ENCODE measurements around the gene ERVK3-1. TPM values are rescaled to one million over a fixed set of nuclear protein-coding genes. Genes with fewer than 3 reads are reported as not detected.
A peak's percentile ranks its signal among the peaks of the same experiment; 100 is the strongest.
"Not testable (repeated sequence)": the region's sequence is repeated elsewhere in the genome, so short reads cannot be mapped to it uniquely, and the experiment has no call there.

ERVK3-1 gene
- total RNA-seq, 1 experiment from 2014 or later, result 48.0 TPM

DNA sequence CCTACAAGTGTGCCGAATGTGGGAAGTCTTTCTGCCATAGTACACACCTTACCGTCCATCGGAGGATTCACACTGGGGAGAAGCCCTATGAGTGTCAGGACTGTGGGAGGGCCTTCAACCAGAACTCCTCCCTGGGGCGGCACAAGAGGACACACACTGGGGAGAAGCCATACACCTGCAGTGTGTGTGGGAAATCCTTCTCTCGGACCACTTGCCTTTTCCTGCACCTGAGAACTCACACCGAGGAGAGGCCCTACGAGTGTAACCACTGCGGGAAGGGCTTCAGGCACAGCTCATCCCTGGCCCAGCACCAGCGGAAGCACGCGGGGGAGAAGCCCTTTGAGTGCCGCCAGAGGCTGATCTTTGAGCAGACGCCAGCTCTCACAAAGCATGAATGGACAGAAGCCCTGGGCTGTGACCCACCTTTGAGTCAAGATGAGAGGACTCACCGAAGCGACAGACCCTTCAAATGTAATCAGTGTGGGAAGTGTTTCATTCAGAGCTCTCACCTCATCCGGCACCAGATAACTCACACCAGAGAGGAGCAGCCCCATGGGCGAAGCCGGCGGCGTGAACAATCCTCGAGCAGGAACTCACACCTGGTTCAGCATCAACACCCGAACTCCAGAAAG lies 10.3 kb upstream of the ERVK3-1 start:
- in situ Hi-C loops (cut with HindIII; ENCODE audit: low pct_unique_long_range_greater_than_20kb, low sequenced_read_pairs), result no loop called here

DNA sequence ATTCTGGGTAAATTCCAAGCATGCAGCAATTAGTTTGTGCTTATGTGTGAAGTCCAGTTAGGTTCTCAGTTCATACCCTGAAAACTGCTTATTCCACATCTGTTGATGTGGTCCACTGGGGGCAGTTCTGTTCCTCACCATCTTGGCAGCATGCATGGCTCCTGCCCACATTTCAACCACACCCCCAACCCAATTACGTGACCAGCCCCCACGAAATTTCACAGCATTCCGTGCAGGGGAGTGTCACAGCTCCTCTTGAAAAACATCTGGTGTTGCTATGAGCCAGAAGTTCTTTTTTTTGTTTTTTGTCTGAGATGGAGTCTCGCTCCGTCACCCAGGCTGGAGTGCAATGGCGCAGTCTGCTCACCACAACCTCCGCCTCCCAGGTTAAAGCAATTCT lies 9.1 kb upstream of the ERVK3-1 start:
- no peak for DNase-seq (ENCODE audit: low read depth, low spot score)
- in situ Hi-C loops (cut with HindIII; ENCODE audit: low pct_unique_long_range_greater_than_20kb, low sequenced_read_pairs), result no loop called here

More for the DNA sequence above, 10.3 kb upstream of the ERVK3-1 start:
- no peak for DNase-seq (ENCODE audit: low read depth, low spot score)

DNA sequence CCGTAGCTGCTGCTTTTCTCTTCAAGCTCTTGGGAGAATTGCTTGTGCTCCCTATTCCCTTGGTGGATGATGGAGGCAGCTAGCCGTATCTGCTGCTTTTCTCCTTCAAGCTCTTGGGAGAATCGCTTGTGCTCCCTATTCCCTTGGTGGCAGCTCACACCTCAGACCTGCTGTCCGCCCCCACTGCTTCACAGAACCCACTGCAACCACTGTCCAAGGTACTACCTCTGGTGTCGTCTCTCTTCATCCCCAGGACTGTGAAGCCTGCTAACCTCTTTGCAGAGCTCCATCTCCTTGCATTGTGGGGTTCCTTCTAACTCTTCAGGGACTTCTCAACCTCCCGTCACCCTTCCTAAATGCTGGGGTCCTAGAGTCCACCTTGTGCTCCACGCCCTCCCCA lies 4.6 kb upstream of the ERVK3-1 start:
- DNase-seq (ENCODE audit: low read depth, low spot score), result no peak
- in situ Hi-C loops (cut with HindIII; ENCODE audit: low pct_unique_long_range_greater_than_20kb, low sequenced_read_pairs), result no loop called here

DNA sequence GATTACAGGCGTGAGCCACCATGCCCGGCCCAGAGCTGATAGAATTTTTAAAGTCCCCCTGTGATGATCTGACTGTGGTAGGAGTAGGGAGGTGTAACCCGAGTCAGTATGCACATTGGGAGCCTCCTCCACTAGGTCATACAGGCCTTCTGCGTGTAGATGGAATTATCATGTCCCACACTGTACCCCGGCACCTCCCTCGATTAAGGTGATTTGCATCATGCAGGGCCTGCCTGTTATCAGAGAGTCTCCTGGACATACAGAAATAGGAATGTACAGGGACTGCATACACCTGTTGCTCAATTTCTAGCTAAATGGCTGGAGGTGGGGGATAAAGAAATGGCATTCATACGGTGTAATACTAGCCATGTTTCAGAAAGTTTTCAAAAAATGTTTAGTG lies 922 bp upstream of the ERVK3-1 start:
- DNase-seq (ENCODE audit: low read depth, low spot score), result no peak
- in situ Hi-C loops (cut with HindIII; ENCODE audit: low pct_unique_long_range_greater_than_20kb, low sequenced_read_pairs), result no loop called here

DNA sequence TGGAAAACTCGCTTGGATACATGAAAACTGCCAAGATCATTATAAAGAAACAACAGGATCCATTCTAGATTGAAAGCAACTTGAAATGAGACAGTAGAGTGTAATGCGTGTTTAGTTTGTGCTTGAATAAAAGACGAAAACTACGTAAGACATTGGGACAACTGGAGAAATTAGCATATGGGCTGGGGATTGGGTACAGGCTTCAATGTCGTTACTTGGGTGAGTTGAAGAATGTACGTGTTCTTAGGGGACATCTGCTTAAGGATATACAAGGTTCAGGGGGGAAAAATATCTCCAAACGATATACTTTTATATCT lies 471 bp upstream of the ERVK3-1 start:
- DNase-seq (ENCODE audit: low read depth, low spot score), result no peak
- in situ Hi-C loops (cut with HindIII; ENCODE audit: low pct_unique_long_range_greater_than_20kb, low sequenced_read_pairs), result no loop called here

DNA sequence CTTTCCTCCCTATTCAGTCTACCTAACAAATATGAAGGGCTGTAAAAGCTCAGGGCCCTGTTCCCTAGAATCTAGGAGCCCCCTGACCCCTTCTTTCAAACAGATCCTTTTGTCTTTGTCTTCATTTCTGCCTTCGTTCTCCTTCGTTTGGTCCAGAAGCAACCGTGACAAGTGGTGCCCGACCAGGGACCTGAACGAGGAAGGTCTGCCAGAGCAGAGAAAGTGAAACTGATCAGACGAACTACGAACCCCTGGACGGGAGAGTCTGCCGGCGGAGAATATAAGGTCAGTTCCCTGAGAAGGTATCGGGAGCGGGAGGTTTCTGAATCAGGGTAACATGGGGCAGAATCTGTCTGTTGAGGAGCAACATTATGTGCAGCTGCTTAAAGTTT lies 751 bp downstream of the ERVK3-1 start:
- in situ Hi-C loops (cut with HindIII; ENCODE audit: low pct_unique_long_range_greater_than_20kb, low sequenced_read_pairs), result no loop called here
- no peak for DNase-seq (ENCODE audit: low read depth, low spot score)

DNA sequence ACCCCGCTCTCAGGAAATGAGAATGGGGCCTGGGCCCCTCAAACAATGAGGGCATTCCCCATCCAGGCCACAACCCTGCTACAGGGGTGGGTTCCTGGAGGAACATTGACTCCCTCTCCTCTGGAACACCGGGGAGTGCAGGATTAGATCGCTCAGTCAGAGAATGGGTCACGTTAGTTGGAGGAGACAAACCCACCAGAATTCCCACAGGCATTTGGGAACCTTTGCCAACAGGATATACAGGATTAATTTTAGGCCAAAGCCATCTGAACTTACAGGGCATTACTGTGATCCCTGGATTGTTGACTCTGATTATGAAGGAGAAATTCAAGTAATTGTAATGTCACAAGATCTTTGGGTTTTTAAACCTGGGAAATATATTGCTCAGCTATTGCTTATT lies 2.6 kb downstream of the ERVK3-1 start:
- DNase-seq (ENCODE audit: low read depth, low spot score), result no peak
- in situ Hi-C loops (cut with HindIII; ENCODE audit: low pct_unique_long_range_greater_than_20kb, low sequenced_read_pairs), result no loop called here

DNA sequence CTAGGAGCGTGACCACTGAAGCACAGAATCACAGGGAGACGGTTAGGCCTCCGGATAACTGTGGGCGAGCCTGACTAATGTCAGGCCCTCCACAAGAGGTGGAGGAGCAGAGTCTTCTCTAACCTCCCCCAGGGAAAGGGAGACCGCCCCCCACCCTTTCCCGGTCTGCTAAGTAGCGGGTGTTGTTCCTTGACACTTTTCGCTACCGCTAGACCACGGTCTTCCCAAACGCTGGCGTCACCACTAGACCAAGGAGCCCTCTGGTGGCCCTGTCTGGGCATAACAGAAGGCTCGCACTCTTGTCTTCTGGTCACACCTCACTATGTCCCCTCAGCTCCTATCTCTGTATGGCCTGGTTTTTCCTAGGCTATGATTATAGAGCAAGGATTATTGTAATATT lies 5.5 kb downstream of the ERVK3-1 start:
- DNase-seq (ENCODE audit: low read depth, low spot score); in situ Hi-C loops (cut with HindIII; ENCODE audit: low pct_unique_long_range_greater_than_20kb, low sequenced_read_pairs): not testable (repeated sequence)

DNA sequence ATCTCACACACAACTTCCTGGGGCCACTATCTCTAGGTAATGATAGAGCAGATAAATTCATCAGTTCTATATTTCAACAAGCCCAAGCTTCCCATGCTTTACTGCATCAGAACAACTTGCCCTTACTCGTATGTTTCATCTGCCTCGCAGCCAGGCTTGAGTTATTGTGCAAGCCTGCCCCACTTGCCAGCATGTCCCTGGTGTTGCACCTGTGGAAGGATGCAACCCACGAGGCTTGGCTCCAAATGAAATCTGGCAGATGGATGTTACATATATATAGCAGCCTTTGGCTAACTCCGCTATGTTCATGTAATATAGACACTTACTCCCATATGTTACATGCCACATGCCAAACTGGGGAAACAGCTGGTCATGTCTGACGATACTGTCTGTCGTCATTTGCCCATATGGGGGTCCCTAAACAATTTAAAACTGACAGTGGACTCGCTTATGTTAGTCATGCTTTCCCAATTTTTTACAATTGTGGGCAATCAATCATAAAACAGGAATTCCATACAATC lies 6.2 kb downstream of the ERVK3-1 start:
- DNase-seq (ENCODE audit: low read depth, low spot score), result no peak
- in situ Hi-C loops (cut with HindIII; ENCODE audit: low pct_unique_long_range_greater_than_20kb, low sequenced_read_pairs), result no loop called here

DNA sequence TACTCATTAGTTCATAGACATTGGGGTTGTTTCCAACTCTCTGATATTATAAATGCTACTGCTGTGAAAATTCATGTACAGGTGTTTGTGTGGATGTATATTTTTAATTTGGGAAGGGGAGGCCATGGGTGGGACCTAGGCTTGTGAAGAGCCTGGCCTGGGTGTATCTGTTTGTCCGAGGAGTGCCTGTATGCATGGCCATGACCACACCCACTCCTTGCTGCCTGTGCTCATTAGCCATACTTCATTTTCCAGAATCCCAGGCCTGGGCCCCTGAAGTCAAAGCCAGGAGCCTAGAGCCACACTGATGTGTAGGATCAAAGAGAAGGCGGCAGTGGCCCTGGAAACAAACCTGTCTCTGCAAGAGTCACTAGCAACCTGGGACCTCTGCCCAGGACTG lies 10.4 kb downstream of the ERVK3-1 start:
- in situ Hi-C loops (cut with HindIII; ENCODE audit: low pct_unique_long_range_greater_than_20kb, low sequenced_read_pairs), result no loop called here
- DNase-seq (ENCODE audit: low read depth, low spot score), result no peak

DNA sequence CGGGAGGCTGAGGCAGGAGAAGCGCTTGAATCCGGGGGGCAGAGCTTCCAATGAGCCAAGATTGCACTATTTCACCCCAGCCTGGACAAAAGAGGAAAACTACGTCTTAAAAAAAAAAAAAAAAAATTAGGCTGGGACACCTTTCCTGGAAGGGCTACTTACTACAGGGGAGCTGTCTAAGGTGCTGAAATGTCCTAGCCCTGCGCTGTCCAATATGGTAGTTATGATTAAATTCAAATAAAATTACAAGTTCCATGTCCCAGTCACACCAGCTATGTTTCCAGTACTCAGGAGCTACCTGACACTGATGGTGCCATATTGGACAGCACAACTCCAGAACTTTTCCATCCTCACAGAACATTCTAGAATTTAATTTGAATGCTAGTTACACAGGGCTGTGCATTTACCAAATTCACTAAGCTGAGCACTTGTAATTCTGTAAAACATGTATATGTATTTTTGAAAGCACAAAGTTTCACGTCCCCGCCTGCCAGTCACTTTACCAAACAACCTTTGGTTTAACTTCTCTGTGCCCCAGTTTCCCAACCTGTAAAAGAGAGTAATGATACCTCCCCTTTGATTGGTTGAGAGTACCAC lies 12.4 kb downstream of the ERVK3-1 start:
- DNase-seq (ENCODE audit: low read depth, low spot score), result peak; percentile 6
- in situ Hi-C loops (cut with HindIII; ENCODE audit: low pct_unique_long_range_greater_than_20kb, low sequenced_read_pairs), result no loop called here

DNA sequence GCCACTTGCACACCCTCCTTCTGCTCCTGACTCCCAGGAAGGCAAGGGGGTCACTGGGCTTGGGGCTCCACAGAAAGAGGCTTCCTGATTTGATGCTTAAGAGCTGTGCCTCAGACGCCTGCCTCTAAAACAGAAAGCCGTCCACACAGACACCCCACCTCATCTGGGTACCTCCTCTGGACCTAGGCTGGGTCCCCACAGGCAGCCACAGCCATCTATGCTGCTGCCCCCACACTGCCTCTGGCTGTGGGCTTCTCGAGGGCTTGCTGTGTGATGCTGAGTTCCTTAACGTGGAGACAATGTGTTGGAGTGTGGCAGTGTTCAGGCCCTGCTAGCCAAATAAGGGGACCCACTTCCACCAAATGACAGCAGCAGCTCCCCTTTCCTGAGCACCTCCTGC lies 13.1 kb downstream of the ERVK3-1 start:
- in situ Hi-C loops (cut with HindIII; ENCODE audit: low pct_unique_long_range_greater_than_20kb, low sequenced_read_pairs), result no loop called here
- no peak for DNase-seq (ENCODE audit: low read depth, low spot score)

DNA sequence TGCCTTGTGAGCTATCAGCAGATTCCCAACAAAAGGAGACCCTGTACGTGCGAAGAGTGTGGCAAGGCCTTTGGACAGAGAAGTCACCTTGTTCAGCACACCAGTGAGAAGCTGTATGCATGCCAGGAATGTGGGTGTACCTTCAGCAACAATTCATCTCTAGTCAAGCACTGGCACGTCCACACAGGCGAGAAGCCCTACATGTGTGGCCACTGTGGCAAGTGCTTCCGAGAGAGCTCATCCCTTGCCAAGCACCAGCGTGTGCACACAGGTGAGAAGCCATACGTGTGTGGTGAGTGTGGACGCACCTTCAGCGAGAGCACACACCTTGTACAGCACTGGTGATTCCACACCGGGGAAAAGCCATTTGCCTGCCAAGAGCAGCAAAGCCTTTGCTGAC lies 14.1 kb downstream of the ERVK3-1 start:
- in situ Hi-C loops (cut with HindIII; ENCODE audit: low pct_unique_long_range_greater_than_20kb, low sequenced_read_pairs), result no loop called here
- DNase-seq (ENCODE audit: low read depth, low spot score), result no peak

DNA sequence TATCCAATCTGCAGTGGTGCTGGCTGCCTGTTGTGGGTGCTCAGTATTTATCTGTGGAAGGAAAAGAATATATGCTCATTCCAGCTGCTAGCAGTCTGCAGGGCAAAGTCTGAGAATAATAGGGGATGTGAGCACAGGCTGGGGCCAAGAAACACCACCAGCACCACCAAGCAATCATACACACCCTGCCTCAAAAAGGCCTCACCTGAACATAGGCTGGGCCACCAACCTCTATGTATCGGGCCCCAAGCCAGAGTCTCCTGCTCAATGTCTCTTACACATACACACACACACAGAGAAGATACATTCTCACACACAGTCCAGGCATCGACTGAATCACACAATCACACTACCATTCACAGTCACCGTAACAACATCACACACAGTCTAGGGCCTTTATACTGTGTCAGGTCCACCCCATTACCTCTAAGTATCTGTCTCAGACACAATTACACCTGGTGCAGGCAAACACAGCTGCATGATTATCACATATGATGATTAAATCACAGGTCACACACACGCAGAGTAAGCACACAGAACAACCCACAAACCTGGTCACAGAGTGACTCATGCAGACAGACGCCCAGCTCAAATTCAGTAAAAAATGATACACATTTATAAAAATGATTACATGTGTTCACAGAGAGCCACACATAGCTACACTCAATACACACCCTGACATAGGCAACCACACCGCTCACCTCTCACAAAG lies 20.3 kb downstream of the ERVK3-1 start:
- no peak for DNase-seq (ENCODE audit: low read depth, low spot score)

DNA sequence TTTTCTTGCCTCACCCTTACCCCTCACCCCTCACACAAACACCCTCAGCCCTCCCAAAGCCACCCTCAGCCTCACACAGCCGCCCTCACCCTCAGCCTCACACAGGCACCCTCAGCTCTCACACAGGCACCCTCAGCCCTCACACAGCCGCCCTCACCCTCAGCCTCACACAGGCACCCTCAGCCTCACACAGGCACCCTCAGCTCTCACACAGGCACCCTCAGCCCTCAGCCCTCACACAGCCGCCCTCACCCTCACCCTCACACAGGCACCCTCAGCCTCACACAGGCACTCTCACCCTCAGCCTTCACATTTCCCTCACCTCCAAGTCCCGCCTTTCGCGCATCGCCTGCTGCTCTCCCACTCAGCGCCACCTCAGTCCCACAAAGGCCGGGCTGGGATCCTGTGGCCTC lies 21.3 kb downstream of the ERVK3-1 start:
- DNase-seq (ENCODE audit: low read depth, low spot score), result no peak
- in situ Hi-C loops (cut with HindIII; ENCODE audit: low pct_unique_long_range_greater_than_20kb, low sequenced_read_pairs), result no loop called here

More for the DNA sequence above, 20.3 kb downstream of the ERVK3-1 start:
- in situ Hi-C loops (cut with HindIII; ENCODE audit: low pct_unique_long_range_greater_than_20kb, low sequenced_read_pairs), result no loop called here

DNA sequence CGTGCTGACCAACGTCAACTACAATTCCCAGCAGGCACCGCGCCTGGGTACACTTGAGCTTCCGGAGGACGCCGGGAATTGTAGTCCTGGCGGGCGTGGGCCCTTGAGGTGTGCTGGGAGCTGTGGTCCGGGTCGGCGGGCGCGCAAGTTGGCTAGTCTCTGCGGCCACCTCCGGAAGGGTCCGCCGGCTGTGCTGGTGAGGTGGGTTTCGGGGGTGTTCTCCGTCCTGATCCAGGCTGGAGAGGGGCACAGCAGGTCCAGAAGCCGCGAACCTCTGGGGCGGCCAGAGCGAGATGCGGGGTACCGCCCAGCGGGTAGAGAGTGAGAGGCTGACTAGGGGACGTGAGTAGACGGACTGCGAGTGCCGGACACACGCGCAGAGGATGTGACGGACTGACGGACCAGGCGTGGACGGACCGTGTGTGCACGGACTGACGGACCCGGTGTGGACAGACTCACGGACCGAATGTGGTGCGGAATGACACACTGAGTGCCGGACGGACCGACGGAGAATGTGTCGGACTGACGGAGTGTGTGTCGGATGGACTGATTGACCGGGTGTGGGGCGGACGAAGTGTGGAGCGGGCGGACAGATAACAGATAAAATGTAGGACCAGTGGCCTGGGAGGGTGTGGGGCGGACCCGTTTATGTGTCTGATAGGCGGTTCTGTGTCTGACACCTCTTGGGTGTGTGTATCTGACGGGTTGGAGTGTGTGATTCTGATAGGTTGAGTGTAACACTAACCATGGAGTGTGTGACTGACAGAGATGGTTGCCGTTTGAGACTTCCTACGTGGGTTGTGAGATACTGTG lies 21.9 kb downstream of the ERVK3-1 start, which contains the start of gene ZSCAN22:
TSS of gene ZSCAN22 (plus strand) at position 81 of the 813 bp plus-strand sequence. CDS start 7,809 bp downstream, outside the sequence.
- DNase-seq (ENCODE audit: low read depth, low spot score), result peak; percentile 94
- in situ Hi-C loops (cut with HindIII; ENCODE audit: low pct_unique_long_range_greater_than_20kb, low sequenced_read_pairs), result no loop called here

DNA sequence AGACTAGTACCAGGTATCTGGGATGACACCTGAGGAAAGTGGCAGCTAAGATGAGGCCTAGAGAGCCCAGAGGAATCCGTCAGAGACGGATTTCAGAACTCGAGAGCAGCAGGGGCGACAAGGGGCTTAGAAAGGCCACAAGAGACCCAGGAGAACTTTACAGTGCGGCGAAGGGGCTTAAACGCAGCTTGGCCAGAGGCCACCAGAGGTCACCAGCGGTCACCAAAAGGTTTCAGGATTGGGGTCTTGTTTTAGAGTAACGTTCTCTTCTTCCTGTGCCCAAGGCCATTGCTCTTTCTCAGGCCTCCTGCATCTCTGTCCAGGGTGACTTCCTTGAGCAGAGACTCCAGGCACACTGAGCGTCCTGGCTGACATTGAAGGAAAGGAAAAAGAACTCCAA lies 23.8 kb downstream of the ERVK3-1 start:
- in situ Hi-C loops (cut with HindIII; ENCODE audit: low pct_unique_long_range_greater_than_20kb, low sequenced_read_pairs), result no loop called here
- DNase-seq (ENCODE audit: low read depth, low spot score), result peak; percentile 55

DNA sequence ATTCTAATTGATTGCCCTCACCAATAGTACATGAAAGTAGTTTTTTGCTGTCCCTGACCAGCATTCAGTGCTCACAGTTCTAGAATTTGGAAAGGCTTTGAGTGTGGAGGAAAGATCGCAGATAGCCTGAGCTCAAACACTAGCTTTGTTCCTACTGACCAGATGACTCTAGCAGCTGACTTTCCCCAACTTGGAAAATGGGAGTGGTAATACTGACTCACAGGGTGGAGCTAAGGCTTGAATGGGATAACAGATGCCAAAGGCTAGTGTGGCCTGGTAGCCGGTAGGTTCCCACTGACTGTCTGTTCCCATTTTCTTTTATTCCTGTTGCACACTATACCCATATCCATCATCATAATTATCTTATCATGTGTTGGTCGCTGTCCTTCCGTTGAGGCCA lies 25.3 kb downstream of the ERVK3-1 start:
- in situ Hi-C loops (cut with HindIII; ENCODE audit: low pct_unique_long_range_greater_than_20kb, low sequenced_read_pairs), result no loop called here
- peak; percentile 97 for DNase-seq (ENCODE audit: low read depth, low spot score)

Measured in SK-MEL-5 (cell line).